NB4 (cell line): Measurements from ENCODE around the gene CST4.

ENCODE experiments used
- POLR2A ChIP-seq: IDR thresholded peaks from 2 replicates; pipeline ENCODE4 v1.6.1; 2011; ENCODE audit warnings: mild to moderate bottlenecking; ENCODE audit not compliant: insufficient read length; ENCODE audit errors: extremely low read depth
- TF ChIP-seq, protein P1 (sequence below): IDR thresholded peaks from one replicate; pipeline ENCODE4 v1.5.1; 2012; ENCODE audit warnings: low read depth, low read length
- TF ChIP-seq, protein P2 (sequence below): IDR thresholded peaks from 2 replicates; pipeline ENCODE4 v1.6.1; 2011; ENCODE audit warnings: low read depth, low read length

DNA sequence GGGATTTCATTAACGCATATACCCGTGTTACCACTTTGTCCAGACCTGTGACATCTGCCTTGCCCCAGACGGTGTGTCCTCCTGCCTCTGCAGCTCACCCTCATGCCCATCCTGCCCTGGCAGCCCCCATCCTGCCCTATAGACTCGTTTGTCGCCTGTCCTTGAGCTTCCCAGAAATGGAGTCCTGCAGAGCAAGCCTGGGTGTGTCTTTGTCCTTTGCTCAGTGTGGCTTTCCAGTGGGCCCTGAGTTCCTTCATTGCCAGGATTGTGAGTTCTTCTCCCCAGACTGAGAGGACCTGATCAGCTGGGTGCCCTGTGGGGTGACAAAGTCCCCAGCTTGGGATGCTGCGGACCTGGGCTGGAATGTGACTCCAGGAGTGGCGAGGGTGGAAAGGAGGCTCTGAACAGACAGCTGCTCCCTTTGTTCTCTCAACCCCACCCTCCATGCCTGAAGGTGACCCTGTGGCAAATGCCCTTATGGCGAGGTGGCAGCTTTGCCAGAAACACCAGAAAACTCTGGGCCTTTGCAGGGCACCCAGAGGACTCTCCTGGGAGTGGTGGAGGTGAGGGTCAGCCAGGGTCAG is 48.7 kb downstream of the CST4 start:
- TF ChIP-seq, protein P1, sequence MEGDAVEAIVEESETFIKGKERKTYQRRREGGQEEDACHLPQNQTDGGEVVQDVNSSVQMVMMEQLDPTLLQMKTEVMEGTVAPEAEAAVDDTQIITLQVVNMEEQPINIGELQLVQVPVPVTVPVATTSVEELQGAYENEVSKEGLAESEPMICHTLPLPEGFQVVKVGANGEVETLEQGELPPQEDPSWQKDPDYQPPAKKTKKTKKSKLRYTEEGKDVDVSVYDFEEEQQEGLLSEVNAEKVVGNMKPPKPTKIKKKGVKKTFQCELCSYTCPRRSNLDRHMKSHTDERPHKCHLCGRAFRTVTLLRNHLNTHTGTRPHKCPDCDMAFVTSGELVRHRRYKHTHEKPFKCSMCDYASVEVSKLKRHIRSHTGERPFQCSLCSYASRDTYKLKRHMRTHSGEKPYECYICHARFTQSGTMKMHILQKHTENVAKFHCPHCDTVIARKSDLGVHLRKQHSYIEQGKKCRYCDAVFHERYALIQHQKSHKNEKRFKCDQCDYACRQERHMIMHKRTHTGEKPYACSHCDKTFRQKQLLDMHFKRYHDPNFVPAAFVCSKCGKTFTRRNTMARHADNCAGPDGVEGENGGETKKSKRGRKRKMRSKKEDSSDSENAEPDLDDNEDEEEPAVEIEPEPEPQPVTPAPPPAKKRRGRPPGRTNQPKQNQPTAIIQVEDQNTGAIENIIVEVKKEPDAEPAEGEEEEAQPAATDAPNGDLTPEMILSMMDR: no peak
- no peak for TF ChIP-seq POLR2A
- TF ChIP-seq, protein P2, sequence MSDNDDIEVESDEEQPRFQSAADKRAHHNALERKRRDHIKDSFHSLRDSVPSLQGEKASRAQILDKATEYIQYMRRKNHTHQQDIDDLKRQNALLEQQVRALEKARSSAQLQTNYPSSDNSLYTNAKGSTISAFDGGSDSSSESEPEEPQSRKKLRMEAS: no peak
